SK-N-MC (cell line): ENCODE measurements around the gene NPC1.

Source experiments
- EZH2 ChIP-seq: fragments of 200-600 bp; sonication (generic); IDR thresholded peaks from one replicate; pipeline ENCODE4 v1.6.1; 2017; ENCODE audit warnings: antibody characterized with exemption
- FOXP2 ChIP-seq: optimal IDR thresholded peaks from 2 replicates; pipeline ENCODE3; 2011; ENCODE audit warnings: mild to moderate bottlenecking, moderate library complexity; ENCODE audit not compliant: insufficient read depth; ENCODE audit errors: extremely low read length, control extremely low read depth
- POLR2AphosphoS5 ChIP-seq: IDR thresholded peaks from 2 replicates; pipeline ENCODE4 v1.6.1; 2012; ENCODE audit warnings: mild to moderate bottlenecking, low read depth, low read length, borderline replicate concordance

DNA sequence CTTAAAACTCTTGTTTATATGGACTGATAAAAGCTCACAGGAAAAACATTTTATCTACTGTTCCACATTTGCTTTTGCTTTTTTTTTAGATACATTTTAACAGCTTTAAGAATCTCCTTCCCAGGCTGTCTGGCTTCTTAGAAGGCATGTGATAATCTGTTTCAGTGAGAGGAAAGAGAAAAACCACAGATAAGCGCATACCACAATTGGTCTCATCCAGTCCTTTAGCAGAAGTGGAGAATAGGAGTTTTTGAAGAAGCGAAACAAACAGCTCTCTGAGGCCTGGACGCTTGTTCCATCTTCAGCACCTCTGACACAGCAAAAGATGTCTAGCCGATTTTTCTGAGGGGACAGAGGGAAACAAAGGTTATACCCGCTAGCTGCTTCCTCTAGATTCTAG lies 45.4 kb downstream of the NPC1 start:
- TF ChIP-seq EZH2: no peak
- no peak for TF ChIP-seq POLR2AphosphoS5
- no peak for TF ChIP-seq FOXP2
